ENCODE results near the gene SLC5A4.

- TF ChIP-seq, protein P1, sequence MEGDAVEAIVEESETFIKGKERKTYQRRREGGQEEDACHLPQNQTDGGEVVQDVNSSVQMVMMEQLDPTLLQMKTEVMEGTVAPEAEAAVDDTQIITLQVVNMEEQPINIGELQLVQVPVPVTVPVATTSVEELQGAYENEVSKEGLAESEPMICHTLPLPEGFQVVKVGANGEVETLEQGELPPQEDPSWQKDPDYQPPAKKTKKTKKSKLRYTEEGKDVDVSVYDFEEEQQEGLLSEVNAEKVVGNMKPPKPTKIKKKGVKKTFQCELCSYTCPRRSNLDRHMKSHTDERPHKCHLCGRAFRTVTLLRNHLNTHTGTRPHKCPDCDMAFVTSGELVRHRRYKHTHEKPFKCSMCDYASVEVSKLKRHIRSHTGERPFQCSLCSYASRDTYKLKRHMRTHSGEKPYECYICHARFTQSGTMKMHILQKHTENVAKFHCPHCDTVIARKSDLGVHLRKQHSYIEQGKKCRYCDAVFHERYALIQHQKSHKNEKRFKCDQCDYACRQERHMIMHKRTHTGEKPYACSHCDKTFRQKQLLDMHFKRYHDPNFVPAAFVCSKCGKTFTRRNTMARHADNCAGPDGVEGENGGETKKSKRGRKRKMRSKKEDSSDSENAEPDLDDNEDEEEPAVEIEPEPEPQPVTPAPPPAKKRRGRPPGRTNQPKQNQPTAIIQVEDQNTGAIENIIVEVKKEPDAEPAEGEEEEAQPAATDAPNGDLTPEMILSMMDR (IDR thresholded peaks at IDR 0.05): peak; percentile 86
- TF ChIP-seq REST (IDR thresholded peaks at IDR 0.05; ENCODE audit: insufficient read depth in 1 of 2, low read depth in 2 of 2, low read length in 1 of 2) (no peak), POLR2AphosphoS5 (IDR thresholded peaks at IDR 0.05; ENCODE audit: low read depth, low read length) (no peak), TCF7L2 (IDR thresholded peaks at IDR 0.05; ENCODE audit: low read depth, low read length) (no peak)
Observed at GRCh38 chr22:32265882-32266767, 11.0 kb upstream of the SLC5A4 start.
